Stimulated activated CD8-positive, alpha-beta memory T cell treated with anti-CD3 and anti-CD28 coated beads, Interleukin-12 subunit alpha, Interleukin-12 subunit beta, amount 100 ng/mL, for 4 hours (primary cell): ENCODE data around the gene RABL2B.

ENCODE experiments used
- DNase-seq: peaks from one replicate; pipeline ENCODE4 v3.0.0-alpha.2; 2020; ENCODE audit warnings: low read depth

The RABL2B gene

GRCh38 chr22:50722716-50723428 is 60.6 kb downstream of the RABL2B start:
- DNase-seq = no peak

- no peak for DNase-seq
These were observed 61.3 kb downstream of the RABL2B start for GRCh38 chr22:50722048-50722701.

GRCh38 chr22:50721257-50721844 is 62.1 kb downstream of the RABL2B start:
- no peak for DNase-seq

GRCh38 chr22:50720301-50721256 is 62.9 kb downstream of the RABL2B start:
- DNase-seq = no peak

GRCh38 chr22:50719814-50720300 is 63.6 kb downstream of the RABL2B start:
- DNase-seq = no peak

- no peak for DNase-seq
These were observed 65.1 kb downstream of the RABL2B start for GRCh38 chr22:50718352-50718709.

GRCh38 chr22:50717709-50718351 is 65.6 kb downstream of the RABL2B start:
- DNase-seq = no peak
